ENCODE results near the gene ZNF716.
"Not testable (repeated sequence)": the region's sequence is repeated elsewhere in the genome, so short reads cannot be mapped to it uniquely, and the experiment has no call there.

Gene ZNF716

DNA sequence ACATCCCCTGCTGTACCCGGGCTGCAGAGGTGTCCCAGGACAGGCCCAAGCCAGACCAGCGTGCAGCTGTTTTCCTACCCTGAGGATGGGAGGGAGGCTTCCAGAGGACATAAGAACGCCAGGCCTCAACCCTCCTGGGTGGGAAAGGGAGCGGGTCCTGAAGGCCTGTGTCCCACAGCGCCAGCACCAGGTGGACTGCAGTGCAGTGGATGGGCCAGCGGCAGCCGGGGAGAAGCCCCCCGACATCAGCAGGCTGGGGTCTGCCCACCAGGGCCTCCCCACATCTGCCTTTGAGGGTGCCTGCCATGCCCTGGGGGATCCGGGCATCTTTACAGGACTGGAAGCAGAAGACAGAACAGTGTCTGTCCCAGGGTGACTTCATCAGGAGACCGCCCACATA lies 22.8 kb upstream of the ZNF716 start:
- no peak for DNase-seq

DNA sequence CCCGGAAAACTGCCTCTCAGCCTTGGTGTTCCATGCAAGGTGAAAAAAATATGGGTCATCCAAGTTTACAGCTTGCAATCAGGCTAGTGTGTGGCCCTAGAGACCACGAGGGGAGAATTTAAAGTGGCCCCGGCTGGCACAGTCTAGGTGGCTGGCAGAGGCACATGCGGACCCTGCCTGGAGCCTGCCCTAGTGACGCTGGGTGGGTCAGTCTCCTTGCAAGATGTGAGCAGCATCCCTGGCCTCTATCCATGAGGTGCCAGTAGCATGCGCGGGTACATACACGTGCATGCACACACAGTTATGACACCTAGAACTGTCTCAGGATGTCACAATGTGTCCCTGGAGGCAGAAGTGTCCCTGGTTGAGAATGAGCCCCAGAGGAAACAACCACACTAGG lies 22.4 kb upstream of the ZNF716 start:
- no peak for DNase-seq

DNA sequence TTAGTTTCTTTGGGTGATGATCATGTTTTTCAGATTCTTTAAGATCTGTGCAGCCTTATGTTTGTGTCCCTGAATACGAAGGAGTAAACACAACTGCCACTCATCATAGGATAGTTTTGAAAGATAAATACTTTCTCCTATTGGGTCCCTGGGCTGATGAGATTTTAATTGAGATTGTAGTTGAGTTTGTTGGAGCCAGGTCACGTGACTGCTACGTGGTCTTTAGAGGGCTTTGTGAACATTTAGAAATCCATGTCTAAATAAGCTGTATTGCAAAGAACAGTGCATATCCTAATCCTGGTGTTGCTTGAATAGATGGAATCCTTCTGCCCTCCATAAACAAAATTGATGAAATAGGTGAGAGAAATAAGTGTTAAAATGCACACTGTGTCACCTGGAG lies 17.4 kb upstream of the ZNF716 start:
- no peak for DNase-seq

DNA sequence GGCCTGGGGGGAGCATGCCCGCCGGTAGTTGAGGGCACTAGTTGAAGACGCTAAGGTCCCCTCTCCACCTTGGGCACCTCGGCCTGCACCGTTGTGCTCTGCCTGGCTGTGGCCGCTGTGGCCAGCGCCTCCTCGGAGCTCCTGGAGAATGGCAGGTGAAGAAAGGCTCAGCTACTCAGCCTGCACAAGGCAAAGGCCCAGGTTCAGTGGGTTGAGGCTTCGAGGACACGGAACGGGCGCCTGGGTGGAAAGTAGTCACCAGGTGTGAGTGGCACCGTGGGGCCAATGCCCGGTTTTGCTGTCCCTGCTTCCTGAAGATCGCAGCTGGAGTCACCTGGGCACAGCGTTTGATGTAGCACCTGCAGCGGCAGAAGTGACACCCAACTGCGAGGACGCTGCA lies 12.4 kb upstream of the ZNF716 start:
- no peak for DNase-seq

DNA sequence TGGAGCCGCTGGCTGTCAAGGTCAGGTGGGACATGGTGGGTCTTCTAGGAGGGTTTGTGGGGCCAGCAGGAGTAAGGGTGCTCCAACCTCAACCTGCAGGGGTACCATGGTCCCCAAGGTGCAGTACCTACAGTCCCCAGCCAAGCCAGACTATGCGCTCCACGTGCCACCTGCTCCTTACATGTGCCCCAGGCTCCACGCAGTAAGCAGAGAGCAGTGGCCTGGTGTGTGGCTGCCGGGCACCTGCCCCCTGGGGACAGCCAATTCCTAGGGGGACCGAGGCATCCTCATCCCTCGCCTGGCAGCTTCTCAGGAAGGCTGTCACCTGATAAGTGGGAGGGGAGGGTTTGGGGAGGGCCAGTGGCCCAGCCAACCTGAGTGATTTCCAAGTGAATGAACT lies 11.7 kb upstream of the ZNF716 start:
- DNase-seq, result no peak

DNA sequence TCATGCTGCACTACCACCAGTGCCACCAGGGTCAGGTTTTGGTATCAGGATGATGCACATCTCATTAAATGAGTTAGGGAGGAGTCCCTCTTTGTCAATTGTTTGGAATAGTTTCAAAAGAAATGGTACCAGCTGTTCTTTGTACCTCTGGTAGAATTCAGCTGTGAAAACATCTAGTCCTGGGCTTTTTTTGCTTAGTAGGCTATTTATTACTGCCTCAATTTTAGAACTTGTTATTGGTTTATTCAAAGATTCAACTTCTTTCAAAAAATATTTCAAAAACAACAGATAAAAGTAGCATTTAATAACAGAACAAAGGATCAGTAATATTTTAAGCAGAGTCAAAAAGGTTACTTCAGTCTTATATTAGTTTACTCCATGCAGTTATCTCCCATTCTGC lies 6.4 kb upstream of the ZNF716 start:
- no peak for DNase-seq

DNA sequence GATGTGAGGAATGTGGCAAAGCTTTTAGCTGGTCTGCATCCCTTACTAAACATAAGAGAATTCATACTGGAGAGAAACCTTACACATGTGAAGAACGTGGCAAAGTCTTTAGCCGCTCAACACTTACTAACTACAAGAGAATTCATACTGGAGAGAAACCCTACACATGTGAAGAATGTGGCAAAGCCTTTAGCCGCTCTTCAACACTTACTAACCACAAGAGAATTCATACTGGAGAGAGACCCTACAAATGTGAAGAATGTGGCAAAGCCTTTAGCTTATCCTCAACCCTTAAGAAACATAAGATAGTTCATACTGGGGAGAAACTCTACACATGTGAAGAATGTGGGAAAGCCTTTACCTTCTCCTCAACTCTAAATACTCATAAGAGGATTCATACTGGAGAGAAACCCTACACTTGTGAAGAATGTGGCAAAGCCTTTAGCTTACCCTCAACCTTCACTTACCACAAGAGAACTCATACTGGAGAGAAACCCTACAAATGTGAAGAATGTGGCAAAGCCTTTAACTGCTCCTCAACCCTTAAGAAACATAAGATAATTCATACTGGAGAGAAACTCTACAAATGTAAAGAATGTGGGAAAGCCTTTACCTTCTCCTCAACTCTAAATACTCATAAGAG lies 19.3 kb downstream of the ZNF716 start:
- DNase-seq, result not testable (repeated sequence)

DNA sequence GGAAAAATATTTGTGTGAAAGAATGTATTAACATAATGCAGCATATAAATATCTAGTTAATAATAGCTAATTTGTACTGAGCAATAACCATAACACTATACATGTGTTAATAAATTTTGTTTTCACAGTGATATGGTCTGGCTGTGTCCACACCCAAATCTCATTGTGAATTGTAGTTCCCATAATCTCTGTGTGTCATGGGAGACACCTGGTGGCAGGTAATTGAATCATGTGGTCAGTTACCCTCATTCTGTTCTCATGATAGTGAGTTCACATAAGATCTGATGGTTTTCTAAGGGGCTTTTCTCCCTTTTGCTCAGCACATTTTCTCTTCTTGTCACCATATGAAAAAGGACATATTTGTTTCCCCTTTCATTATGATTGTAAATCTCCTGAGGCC lies 30.3 kb downstream of the ZNF716 start:
- not testable (repeated sequence) for DNase-seq

DNA sequence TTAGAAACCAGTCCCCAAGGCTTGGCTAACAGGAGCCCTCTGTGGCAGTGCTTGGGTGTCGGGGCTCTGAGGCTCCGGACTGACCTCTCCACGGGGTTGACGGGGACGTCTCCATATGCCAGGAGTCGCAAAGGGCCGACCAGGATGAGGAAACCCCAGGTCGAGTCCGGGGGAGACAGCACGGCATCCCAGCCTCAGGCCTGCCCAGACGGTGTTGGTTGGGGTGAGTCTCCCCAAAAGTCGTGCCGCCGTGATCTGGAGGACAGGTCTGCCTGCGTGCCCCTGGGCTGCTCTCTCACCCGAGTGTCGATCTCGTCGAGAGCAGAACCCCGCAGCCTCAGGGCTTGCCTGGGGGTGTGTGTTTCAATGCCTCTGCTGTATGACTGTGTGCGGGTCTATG lies 35.0 kb downstream of the ZNF716 start:
- not testable (repeated sequence) for DNase-seq

DNA sequence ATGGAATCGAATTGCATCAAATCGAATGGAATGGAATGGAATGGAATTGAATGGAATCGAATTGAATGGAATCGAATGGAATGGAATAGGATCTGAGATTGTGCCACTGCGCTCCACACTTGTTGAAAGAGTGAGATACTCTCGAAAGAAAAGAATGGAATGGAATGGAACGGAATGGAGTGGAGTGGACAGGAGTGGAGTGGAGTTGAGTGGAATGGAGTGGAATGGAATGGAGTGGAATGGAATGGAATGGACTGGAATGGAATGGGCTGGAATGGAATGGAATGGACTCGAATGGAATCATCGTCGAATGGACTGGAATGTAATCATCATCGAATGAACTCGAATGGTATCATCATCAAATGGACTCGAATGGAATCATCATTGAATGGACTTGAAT lies 38.0 kb downstream of the ZNF716 start:
- DNase-seq, result no peak

DNA sequence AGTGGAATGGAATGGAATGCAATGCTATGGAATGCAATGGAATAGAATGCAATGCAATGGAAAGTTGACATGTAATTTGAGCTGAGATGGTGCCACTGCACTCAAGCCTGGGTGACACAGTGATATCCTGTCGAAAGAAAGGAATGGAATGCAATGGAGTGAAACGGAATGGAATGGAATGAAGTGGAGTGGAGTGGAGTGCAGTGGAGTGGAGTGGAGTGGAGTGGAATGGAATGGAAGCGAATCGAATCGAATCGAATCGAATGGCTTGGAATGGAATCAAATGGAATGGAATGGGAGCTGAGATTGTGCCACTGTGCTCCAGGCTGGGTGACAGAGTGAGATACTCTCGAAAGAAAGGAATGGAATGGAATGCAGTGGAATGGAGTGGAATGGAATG lies 45.1 kb downstream of the ZNF716 start:
- DNase-seq, result not testable (repeated sequence)

DNA sequence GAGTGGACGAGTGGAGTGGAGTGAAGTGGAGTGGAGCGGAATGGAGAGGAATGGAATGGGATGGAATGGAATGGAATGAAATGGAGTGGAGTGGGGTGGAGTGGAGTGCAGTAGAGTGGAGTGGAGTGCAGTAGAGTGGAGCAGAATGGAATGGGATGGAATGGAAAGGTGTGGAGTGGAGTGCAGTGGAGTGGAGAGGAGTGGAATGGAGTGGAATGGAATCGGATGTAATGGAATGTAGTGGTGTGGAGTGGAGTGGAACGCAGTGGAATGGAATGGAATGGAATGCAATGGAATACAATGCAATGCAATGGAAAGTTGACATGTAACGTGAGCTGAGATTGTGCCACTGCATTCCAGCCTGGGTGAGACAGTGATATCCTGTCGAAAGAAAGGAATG lies 46.4 kb downstream of the ZNF716 start:
- DNase-seq, result no peak

DNA sequence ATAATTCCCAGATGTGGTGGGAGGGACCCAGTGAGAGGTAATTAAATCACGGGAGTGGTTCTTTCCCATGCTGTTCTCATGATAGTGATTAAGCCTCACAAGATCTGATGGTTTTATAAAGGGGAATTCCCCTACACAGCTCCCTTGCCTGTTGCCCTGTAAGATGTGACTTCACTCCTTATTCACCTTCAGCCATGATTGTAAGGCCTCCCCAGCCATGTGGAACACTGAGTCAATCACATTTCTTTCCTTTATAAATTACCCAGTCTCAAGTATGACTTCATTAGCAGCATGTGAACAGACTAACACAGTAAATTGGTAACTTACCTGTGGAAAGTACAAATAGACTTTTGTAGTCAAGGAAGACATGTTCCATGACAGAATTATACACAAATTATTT lies 55.2 kb downstream of the ZNF716 start:
- no peak for DNase-seq

All from activated CD4-positive, alpha-beta T cell treated with anti-CD3 and anti-CD28 coated beads for 1 hour (primary cell).